ENCODE measurements around the gene ADPRH.

DNA sequence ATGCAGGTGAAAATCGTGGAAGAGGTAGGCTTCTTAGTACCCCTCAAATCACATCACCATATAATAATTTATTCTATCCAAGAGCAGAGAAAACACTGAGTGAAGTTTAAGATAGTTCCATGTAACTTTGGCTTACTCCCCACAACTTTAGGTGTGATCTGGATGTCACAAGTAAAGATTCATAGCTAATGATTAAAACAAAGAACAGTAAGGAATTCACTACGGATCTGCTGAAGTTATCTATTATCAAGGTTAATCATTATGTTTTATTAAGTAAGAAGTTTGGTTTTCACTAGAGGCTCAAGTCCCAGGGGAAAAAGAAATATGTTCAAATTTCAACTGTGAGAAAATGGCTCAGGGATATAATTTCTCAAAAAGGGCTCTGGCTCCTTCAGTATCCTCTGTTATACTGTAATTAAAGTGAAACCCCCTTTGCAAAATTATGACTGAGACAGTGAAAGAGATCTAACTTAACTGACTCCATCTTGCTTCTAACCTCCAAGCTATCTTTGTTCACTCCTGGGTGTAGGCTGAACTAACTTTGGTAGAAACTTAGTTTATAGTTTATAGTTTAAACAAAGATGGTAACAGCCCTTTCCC lies 37.0 kb upstream of the ADPRH start:
- TF ChIP-seq, protein P1, sequence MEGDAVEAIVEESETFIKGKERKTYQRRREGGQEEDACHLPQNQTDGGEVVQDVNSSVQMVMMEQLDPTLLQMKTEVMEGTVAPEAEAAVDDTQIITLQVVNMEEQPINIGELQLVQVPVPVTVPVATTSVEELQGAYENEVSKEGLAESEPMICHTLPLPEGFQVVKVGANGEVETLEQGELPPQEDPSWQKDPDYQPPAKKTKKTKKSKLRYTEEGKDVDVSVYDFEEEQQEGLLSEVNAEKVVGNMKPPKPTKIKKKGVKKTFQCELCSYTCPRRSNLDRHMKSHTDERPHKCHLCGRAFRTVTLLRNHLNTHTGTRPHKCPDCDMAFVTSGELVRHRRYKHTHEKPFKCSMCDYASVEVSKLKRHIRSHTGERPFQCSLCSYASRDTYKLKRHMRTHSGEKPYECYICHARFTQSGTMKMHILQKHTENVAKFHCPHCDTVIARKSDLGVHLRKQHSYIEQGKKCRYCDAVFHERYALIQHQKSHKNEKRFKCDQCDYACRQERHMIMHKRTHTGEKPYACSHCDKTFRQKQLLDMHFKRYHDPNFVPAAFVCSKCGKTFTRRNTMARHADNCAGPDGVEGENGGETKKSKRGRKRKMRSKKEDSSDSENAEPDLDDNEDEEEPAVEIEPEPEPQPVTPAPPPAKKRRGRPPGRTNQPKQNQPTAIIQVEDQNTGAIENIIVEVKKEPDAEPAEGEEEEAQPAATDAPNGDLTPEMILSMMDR (IDR thresholded peaks at IDR 0.05), result no peak
- TF ChIP-seq POLR2A (IDR thresholded peaks at IDR 0.05) (no peak), POLR2AphosphoS5 (IDR thresholded peaks at IDR 0.05) (no peak)

Data from suprapubic skin (tissue), 4 donors.